Measurements from ENCODE around the gene XPNPEP3. TPM values are rescaled to one million over a fixed set of nuclear protein-coding genes. Genes with fewer than 3 reads are reported as not detected.

The XPNPEP3 gene
- total and polyA plus RNA-seq, 10 donors: 3.2 to 22.7 (median 12.7) TPM

GRCh38 chr22:40975366-40975765 is 118.4 kb downstream of the XPNPEP3 start:
- H3K4me3 ChIP-seq: no peak overlapping the region
- no peaks in the 10 kb centered on the region for H3K4me1 ChIP-seq
- 71 to 97% (median 90%) methylated on average over 1 of the region's 1 CpG for WGBS, 5 donors
- DNase-seq: no peak
- intact Hi-C loops (cut with DNase I; ENCODE audit: low total_unique reads): no loop called here
- no peak for TF ChIP-seq POLR2AphosphoS5 (IDR thresholded peaks at IDR 0.05)
- no peak for TF ChIP-seq POLR2A (IDR thresholded peaks at IDR 0.05)
- TF ChIP-seq CTCF (IDR thresholded peaks at IDR 0.05 in 8 of 11, conservative IDR thresholded peaks at IDR 0.05 in 3 of 11): no peak
- H3K9me3 ChIP-seq: no peaks in the 10 kb centered on the region
- no peaks in the 10 kb centered on the region for H3K27me3 ChIP-seq (replicated peaks in 1 of 7)
- peaks cover 0 to 34% (median 19%) of the 10 kb centered on the region in 6 donors for H3K36me3 ChIP-seq
- H3K27ac ChIP-seq: no peak overlapping the region

GRCh38 chr22:40976866-40977700 is 120.1 kb downstream of the XPNPEP3 start:
- Histone ChIP-seq H3K27ac (no peak overlapping the region), H3K27me3 (replicated peaks in 1 of 7) (no peaks in the 10 kb centered on the region), H3K4me3 (no peak overlapping the region), H3K9me3 (no peaks in the 10 kb centered on the region), H3K36me3 (peaks cover 0 to 16% (median 13%) of the 10 kb centered on the region in 6 donors), H3K4me1 (no peaks in the 10 kb centered on the region)
- intact Hi-C loops (cut with DNase I; ENCODE audit: low total_unique reads): no loop called here
- peak; percentile 10 for DNase-seq
- TF ChIP-seq POLR2A (IDR thresholded peaks at IDR 0.05): no peak
- TF ChIP-seq POLR2AphosphoS5 (IDR thresholded peaks at IDR 0.05): no peak
- 85 to 95% (median 92%) methylated on average over 14 to 18 of the region's 18 CpGs for WGBS, 5 donors

- H3K27me3 ChIP-seq (replicated peaks in 1 of 7): no peaks in the 10 kb centered on the region
- DNase-seq: no peak
- no peaks in the 10 kb centered on the region for H3K36me3 ChIP-seq
- no peak for TF ChIP-seq POLR2AphosphoS5 (IDR thresholded peaks at IDR 0.05)
- H3K9me3 ChIP-seq: no peaks in the 10 kb centered on the region
- WGBS, 5 donors: 92 to 97% (median 95%) methylated on average over 7 of the region's 7 CpGs
- peaks cover 0 to 15% (median 12%) of the 10 kb centered on the region in 6 donors for H3K4me1 ChIP-seq
- no peak overlapping the region for H3K27ac ChIP-seq
- intact Hi-C loops (cut with DNase I; ENCODE audit: low total_unique reads): no loop called here
- H3K4me3 ChIP-seq: no peak overlapping the region
Measured at GRCh38 chr22:40979198-40979597, 122.2 kb downstream of the XPNPEP3 start.

GRCh38 chr22:40979871-40980270 is 122.9 kb downstream of the XPNPEP3 start:
- H3K36me3 ChIP-seq: no peaks in the 10 kb centered on the region
- H3K27me3 ChIP-seq (replicated peaks in 1 of 7): no peaks in the 10 kb centered on the region
- H3K4me1 ChIP-seq: peaks cover 0 to 15% (median 12%) of the 10 kb centered on the region in 6 donors
- no peaks in the 10 kb centered on the region for H3K9me3 ChIP-seq
- TF ChIP-seq POLR2AphosphoS5 (IDR thresholded peaks at IDR 0.05) (no peak), CTCF (IDR thresholded peaks at IDR 0.05 in 8 of 11, conservative IDR thresholded peaks at IDR 0.05 in 3 of 11) (no peak), POLR2A (IDR thresholded peaks at IDR 0.05) (no peak)
- H3K4me3 ChIP-seq: no peak overlapping the region
- 82 to 95% (median 91%) methylated on average over 8 of the region's 8 CpGs for WGBS, 5 donors
- intact Hi-C loops (cut with DNase I; ENCODE audit: low total_unique reads): no loop called here
- no peak overlapping the region for H3K27ac ChIP-seq
- DNase-seq: peak; percentile 15

Small RNA genes within 50 kb of the gene (microRNA-seq; reads per million reads assigned to microRNA genes)
- 0.70 to 1.1 (median 0.85) reads per million in 3 donors for gene MIR4766

Small RNA genes within 50 kb of the gene (small RNA-seq; reads per million reads assigned to genes)
- gene MIR4766: 0 reads per million in 4 donors
- 0 reads per million in 4 donors for gene RF00017
- 0 reads per million in 4 donors for gene RNU6-379P

Other genes starting within 250 kb of the XPNPEP3 start
- 100 to 1,000 TPM in 3 of 7 donors, 10 to 100 TPM in 4; 76.2 to 138 (median 97.3) TPM for gene MRTFA, start 220.4 kb upstream of the XPNPEP3 start, total RNA-seq
- gene MRTFA, start 220.4 kb upstream of the XPNPEP3 start, polyA plus RNA-seq: 10 to 100 TPM; 17.6 to 35.0 (median 24.6) TPM
- under 1 TPM in 2 of 7 donors, not detected in 5; 0.36 to 0.70 TPM for gene MCHR1, start 177.7 kb upstream of the XPNPEP3 start, total RNA-seq
- gene MCHR1, start 177.7 kb upstream of the XPNPEP3 start, polyA plus RNA-seq: under 1 TPM; 0.10 to 0.23 (median 0.17) TPM
- 10 to 100 TPM; 11.4 to 16.1 (median 14.0) TPM for gene SLC25A17, start 37.8 kb upstream of the XPNPEP3 start, total RNA-seq
- gene SLC25A17, start 37.8 kb upstream of the XPNPEP3 start, polyA plus RNA-seq: 10 to 100 TPM; 12.3 to 15.1 (median 13.1) TPM
- 100 to 1,000 TPM in 6 of 7 donors, 10 to 100 TPM in 1; 98.3 to 162 (median 122) TPM for gene ST13, start 509 bp upstream of the XPNPEP3 start, total RNA-seq
- 10 to 100 TPM; 56.2 to 86.9 (median 77.1) TPM for gene ST13, start 509 bp upstream of the XPNPEP3 start, polyA plus RNA-seq
- not detected for gene DNAJB7, start 5.0 kb downstream of the XPNPEP3 start, total RNA-seq
- gene DNAJB7, start 5.0 kb downstream of the XPNPEP3 start, polyA plus RNA-seq: not detected
- gene RBX1, start 94.2 kb downstream of the XPNPEP3 start, total RNA-seq: 10 to 100 TPM; 28.0 to 45.6 (median 40.7) TPM
- gene RBX1, start 94.2 kb downstream of the XPNPEP3 start, polyA plus RNA-seq: 10 to 100 TPM; 73.2 to 86.8 (median 83.9) TPM
- 100 to 1,000 TPM in 6 of 7 donors, 10 to 100 TPM in 1; 93.4 to 196 (median 124) TPM for gene EP300, start 235.4 kb downstream of the XPNPEP3 start, total RNA-seq
- 10 to 100 TPM in 1 of 3 donors, 1 to 10 TPM in 2; 3.9 to 16.0 (median 4.9) TPM for gene EP300, start 235.4 kb downstream of the XPNPEP3 start, polyA plus RNA-seq

Data from spleen (tissue), 11 donors.